Keratinocyte (primary cell): ENCODE results near the gene ZBED3.

Experiments
- EZH2 ChIP-seq: IDR thresholded peaks from one replicate; pipeline ENCODE4 v1.6.1; 2012; ENCODE audit warnings: inconsistent platforms, mild to moderate bottlenecking, low read length, moderate library complexity
- TF ChIP-seq, protein P1 (sequence below), 3 experiments: IDR thresholded peaks in 1 of 3; conservative IDR thresholded peaks in 1 of 3; optimal IDR thresholded peaks in 1 of 3; 2 replicates in 2 of 3; 3 replicates in 1 of 3; pipeline versions ENCODE3 to v1.5.1; 2011; ENCODE audit warnings: low read length in 3 of 3, mild to moderate bottlenecking in 3 of 3, moderate library complexity in 2 of 3, control low read depth in 1 of 3, inconsistent platforms in 1 of 3; ENCODE audit not compliant: insufficient read depth in 2 of 3; ENCODE audit errors: extremely low read depth in 1 of 3

- TF ChIP-seq, protein P1, sequence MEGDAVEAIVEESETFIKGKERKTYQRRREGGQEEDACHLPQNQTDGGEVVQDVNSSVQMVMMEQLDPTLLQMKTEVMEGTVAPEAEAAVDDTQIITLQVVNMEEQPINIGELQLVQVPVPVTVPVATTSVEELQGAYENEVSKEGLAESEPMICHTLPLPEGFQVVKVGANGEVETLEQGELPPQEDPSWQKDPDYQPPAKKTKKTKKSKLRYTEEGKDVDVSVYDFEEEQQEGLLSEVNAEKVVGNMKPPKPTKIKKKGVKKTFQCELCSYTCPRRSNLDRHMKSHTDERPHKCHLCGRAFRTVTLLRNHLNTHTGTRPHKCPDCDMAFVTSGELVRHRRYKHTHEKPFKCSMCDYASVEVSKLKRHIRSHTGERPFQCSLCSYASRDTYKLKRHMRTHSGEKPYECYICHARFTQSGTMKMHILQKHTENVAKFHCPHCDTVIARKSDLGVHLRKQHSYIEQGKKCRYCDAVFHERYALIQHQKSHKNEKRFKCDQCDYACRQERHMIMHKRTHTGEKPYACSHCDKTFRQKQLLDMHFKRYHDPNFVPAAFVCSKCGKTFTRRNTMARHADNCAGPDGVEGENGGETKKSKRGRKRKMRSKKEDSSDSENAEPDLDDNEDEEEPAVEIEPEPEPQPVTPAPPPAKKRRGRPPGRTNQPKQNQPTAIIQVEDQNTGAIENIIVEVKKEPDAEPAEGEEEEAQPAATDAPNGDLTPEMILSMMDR (optimal IDR thresholded peaks at IDR 0.05 in 1 of 3, IDR thresholded peaks at IDR 0.05 in 1 of 3, conservative IDR thresholded peaks at IDR 0.05 in 1 of 3; ENCODE audit: extremely low read depth in 1 of 3, insufficient read depth in 2 of 3, low read length in 3 of 3): peak in 1 of 3 experiments; percentile 9
- TF ChIP-seq EZH2: no peak
Measured at GRCh38 chr5:77064040-77064439, 23.0 kb downstream of the ZBED3 start.
